HT1080 (cell line): Measurements from ENCODE around the gene NEK7. TPM values are rescaled to one million over a fixed set of nuclear protein-coding genes. Genes with fewer than 3 reads are reported as not detected.

Source experiments
- DNase-seq: peaks from one replicate; pipeline ENCODE4 v3.0.0-alpha.2; 2015; ENCODE audit warnings: low read depth
- total RNA-seq: library from RNA; depleted of rRNA; stranded (reverse); fragments of >200 nt; shearing (Covaris generic); gene quantifications from 2 replicates; pipeline ENCODE4 v1.2.3, GENCODE V29; 2014

Gene NEK7
- total RNA-seq, 1 experiment from 2014 or later, result 48.7 TPM

- DNase-seq, result no peak
These were observed 96.5 kb downstream of the NEK7 start for GRCh38 chr1:198253259-198253658.

- DNase-seq, result peak; percentile 16
These were observed 96.9 kb downstream of the NEK7 start for GRCh38 chr1:198253668-198254067.

- no peak for DNase-seq
These were observed 97.7 kb downstream of the NEK7 start for GRCh38 chr1:198254521-198254920.

- no peak for DNase-seq
These were observed 98.2 kb downstream of the NEK7 start for GRCh38 chr1:198254948-198255347.

GRCh38 chr1:198255784-198256183 lies 99.0 kb downstream of the NEK7 start:
- no peak for DNase-seq

GRCh38 chr1:198258491-198258890 lies 101.7 kb downstream of the NEK7 start:
- peak; percentile 67 for DNase-seq

- no peak for DNase-seq
These were observed 102.7 kb downstream of the NEK7 start for GRCh38 chr1:198259333-198260074.

GRCh38 chr1:198261886-198262285 lies 105.1 kb downstream of the NEK7 start:
- no peak for DNase-seq

GRCh38 chr1:198263186-198263585 lies 106.4 kb downstream of the NEK7 start:
- DNase-seq, result no peak

GRCh38 chr1:198264282-198264681 lies 107.5 kb downstream of the NEK7 start:
- no peak for DNase-seq

- DNase-seq, result no peak
These were observed 108.4 kb downstream of the NEK7 start for GRCh38 chr1:198265073-198265661.

- no peak for DNase-seq
These were observed 110.3 kb downstream of the NEK7 start for GRCh38 chr1:198267056-198267455.

- peak; percentile 71 for DNase-seq
These were observed 111.1 kb downstream of the NEK7 start for GRCh38 chr1:198267921-198268320.

- DNase-seq, result no peak
These were observed 112.2 kb downstream of the NEK7 start for GRCh38 chr1:198268784-198269645.

GRCh38 chr1:198269646-198269940 lies 112.8 kb downstream of the NEK7 start:
- no peak for DNase-seq

GRCh38 chr1:198270273-198270828 lies 113.6 kb downstream of the NEK7 start:
- DNase-seq, result no peak

- no peak for DNase-seq
These were observed 114.7 kb downstream of the NEK7 start for GRCh38 chr1:198271467-198271866.

GRCh38 chr1:198272492-198272891 lies 115.7 kb downstream of the NEK7 start:
- no peak for DNase-seq

GRCh38 chr1:198273748-198274295 lies 117.0 kb downstream of the NEK7 start:
- DNase-seq, result no peak

- DNase-seq, result no peak
These were observed 118.8 kb downstream of the NEK7 start for GRCh38 chr1:198275597-198275996.

- DNase-seq, result no peak
These were observed 119.4 kb downstream of the NEK7 start for GRCh38 chr1:198276241-198276640.

- DNase-seq, result no peak
These were observed 122.1 kb downstream of the NEK7 start for GRCh38 chr1:198278943-198279342.
